Activated CD4-positive, CD25-positive, alpha-beta regulatory T cell treated with anti-CD3 and anti-CD28 coated beads, Interleukin-2, amount 50 U/mL, for 72 hours (primary cell): Measurements from ENCODE around the gene DUSP5.
"Not testable (repeated sequence)": the region's sequence is repeated elsewhere in the genome, so short reads cannot be mapped to it uniquely, and the experiment has no call there.

Source experiments
- DNase-seq: peaks from one replicate; pipeline ENCODE4 v3.0.0; 2021

Gene DUSP5

GRCh38 chr10:110523736-110524135 is 26.0 kb downstream of the DUSP5 start:
- no peak for DNase-seq

DNA sequence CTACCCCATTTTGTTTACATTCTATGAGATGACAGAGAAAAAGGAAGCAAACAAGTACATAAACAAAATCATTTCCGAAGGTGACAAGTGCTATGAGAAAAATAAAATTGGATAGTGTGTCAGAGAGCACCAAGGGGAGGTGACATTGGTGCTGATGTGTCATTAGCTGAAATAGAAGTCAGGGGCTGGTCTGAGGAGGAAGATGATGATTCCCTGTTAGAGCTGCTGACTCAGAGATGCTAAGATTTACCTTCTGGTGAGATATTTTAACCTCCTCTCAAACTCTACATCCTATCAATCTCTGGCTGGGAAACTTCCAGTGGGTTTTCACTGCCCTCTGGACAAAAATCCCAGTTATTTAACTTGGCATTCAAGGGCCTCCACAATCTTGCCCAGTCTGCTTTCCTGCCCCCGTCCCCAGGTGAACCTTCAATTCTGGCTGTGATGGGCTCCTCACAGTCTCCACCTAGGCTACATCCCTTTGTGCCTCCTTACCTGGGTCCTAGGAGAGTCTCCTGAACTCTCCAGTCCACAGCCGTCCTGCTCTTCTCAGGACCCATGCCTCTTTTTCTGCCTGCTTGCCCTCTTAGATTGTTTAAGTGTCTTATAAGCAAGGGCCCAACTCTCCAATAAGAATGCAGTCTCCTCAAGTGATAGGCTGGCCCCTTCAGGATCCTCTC is 26.6 kb downstream of the DUSP5 start:
- DNase-seq: peak; percentile 17

DNA sequence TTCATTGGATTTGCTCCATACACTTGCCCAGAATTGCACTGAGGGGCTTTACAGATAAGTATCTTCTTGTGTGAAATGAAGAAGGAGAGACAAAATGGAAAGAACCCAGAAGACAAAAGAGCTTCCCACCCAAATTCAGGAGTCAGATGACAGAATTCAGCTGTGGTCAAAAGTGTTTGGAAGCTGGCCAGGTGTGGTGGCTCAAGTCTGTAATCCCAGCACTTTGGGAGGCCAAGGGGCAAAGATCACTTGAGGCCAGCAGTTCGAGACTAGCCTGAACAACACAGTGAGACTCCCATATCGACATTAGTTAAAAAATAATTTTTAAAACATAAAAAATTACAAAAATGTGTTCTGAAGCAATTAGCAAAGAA is 27.1 kb downstream of the DUSP5 start:
- DNase-seq: peak; percentile 8

DNA sequence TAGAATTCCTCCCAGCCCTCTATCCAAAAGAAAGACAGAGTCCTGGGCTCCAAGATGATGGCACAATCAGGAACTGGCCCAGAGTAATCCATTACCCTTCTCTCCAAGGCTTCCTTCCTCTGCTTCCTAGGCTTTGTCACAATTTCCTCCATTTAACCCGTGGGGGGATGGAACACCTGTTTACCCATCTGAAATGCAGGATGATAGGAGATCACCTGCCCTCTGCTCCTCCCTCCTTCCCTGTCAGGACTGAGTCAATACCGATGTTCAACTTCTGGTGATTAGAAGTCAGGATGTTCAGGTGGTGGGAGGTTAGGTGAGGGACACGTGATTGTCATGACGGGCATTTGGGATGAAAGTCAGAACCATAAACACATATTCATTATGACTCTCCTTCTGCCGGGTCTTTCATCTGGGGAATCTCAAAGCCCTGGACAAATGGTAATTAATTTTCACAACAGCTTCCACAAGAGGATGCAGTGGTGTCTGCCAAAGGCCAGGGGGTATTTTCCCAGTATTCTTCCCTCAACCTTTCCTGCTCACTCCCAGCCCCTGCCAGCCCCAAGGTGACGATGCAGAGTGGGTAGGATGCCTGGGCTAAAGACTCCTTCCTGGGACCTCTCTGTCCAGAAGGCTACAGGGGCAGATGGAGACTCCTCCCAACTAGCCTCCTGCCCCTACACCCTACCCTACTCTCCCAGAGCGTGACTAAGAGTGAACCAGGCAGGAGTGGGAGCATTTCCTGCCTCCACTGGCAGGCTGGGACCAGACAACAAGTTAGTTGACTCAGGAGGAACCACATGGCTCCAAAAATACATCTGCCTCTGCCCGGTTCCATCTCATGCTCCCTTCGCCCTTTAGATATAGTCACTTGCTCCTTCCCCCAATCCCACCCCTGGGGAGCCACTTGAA is 27.9 kb downstream of the DUSP5 start:
- DNase-seq: peak; percentile 21

GRCh38 chr10:110527731-110528171 is 30.0 kb downstream of the DUSP5 start:
- peak; percentile 21 for DNase-seq

DNA sequence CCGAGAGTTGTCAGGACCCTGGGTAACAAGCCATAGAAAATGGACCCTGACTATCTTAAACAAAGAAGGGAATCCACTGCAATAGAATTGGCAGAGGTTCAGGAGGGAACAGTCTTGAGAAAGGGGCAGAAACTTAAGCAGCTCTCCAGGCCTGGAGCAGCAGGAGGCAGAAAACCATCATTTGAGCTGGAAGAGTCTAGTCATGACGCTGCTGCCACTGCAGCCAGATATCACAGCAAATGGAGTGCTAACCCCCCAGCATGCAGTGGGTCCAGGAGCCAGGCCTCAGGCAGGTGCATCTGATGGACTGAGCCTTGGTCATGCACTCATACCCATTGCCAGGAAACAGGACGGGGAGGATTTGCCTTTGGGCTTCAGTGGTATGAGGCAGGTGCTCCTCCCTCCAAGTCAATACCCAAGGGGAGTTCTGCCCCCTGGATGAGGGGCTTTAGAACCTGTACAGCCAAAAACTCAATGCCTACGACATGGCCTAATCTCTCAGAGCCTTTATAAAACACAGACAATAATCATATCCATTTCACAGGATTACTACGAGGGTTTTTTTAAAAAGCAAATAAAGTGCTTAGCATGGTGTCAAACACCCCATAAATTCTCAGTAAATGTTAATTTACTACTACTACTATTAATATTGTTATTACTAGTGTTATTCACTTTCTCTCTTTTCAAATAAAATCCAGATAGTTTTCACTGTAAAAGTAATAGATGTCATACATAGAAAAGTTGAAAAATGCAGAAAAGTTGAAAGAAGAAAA is 30.7 kb downstream of the DUSP5 start:
- peak; percentile 29 for DNase-seq

- DNase-seq: peak; percentile 30
Observed at GRCh38 chr10:110528997-110529524, 31.4 kb downstream of the DUSP5 start.

DNA sequence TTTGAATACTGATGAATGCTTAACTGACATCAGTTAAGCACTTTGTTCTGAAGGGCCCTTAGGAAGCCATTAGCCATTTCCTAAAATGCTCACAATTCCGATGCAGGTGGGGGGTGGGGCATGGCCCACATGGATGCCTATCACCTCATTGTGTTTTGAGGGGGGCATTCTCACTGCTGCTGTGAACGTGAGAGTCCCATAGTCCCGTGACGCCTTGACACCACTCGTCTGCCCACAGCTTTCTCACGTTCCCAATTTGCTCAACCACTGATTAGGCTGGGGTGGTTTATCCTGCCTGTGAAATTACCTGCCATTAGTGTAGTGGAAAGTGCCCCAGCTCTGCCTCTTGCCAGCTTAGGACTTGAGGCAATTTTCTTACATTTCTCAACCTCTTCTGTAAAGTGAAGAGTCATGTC is 31.9 kb downstream of the DUSP5 start:
- DNase-seq: peak; percentile 13

DNA sequence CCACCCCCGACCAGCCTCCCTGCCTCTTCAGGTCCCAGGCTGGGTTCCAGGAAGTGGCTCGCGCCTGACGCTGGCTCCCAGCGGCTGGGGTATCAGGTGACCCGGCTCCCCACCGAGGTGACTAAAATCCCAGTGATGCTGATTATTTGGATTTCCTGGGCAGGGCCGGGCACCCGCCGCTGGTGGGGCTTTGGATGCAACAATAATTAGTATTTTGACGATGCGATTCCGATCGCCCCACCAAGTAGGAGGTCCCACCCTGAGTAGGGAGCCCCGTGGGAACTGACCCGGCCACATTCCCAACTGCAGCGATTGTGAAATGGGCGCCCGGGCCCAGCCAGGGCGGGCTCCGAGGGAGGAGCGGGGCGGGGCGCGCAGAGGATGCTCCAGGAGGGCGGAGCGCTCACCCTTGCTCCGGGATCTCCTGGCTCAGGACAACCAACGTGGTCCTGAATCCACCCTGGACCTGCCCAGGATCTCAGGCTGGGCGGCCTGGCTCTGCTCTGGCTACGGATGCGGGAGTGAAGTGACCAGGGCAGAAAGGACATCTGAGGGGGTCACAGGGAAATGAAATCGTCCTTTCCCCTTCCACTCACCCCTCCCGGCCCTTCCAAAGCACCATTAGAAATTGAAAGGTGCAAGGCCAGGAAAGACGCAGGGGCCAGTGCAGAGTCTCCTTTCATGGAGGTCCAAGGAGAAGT is 32.6 kb downstream of the DUSP5 start:
- DNase-seq: peak; percentile 28

DNA sequence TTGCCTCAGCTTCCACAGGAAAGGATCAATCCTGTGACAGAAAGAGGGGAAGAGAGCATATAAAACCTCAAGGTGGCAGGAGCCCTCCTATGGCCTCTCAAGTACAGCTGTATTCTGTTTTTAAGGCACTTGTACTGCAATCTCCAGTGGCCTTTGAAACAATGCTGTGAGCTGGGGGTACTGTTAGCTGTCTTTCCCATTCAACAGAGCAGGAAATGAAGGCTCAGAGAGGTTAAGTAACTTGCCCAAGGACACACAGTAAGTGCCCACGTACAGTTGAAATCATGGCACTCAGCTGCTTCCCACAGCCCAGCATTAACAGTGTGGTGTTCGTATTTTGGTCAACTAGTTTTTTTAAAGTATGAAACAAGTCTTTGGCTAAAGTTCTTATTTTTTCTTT is 34.0 kb downstream of the DUSP5 start:
- DNase-seq: no peak

- not testable (repeated sequence) for DNase-seq
Observed at GRCh38 chr10:110532628-110533027, 34.9 kb downstream of the DUSP5 start.

- no peak for DNase-seq
Observed at GRCh38 chr10:110533149-110533548, 35.4 kb downstream of the DUSP5 start.

DNA sequence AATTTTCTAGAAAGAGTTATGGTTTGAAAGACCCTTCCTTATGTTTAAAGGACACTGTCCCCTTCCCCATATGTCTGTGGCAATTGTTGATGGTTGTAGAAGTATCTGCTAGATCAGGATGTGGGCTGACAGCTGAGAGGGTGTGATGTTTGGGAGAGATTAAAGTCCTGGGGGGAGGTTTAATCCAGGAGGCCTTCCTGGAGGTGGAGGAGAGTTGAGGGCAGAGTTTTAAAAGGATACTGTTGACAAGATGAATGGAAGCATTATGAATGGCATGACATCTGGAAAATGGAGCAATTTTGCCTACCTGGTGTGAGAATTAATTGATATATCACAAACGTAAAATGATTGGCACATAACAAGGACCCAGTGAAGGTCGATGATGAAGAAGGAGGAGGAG is 36.9 kb downstream of the DUSP5 start:
- no peak for DNase-seq

- peak; percentile 50 for DNase-seq
Observed at GRCh38 chr10:110535958-110536891, 38.5 kb downstream of the DUSP5 start.

GRCh38 chr10:110539091-110539490 is 41.4 kb downstream of the DUSP5 start:
- DNase-seq: no peak

- DNase-seq: no peak
Observed at GRCh38 chr10:110540031-110540430, 42.3 kb downstream of the DUSP5 start.

- DNase-seq: no peak
Observed at GRCh38 chr10:110544958-110545537, 47.3 kb downstream of the DUSP5 start.

GRCh38 chr10:110546077-110546476 is 48.4 kb downstream of the DUSP5 start:
- no peak for DNase-seq

GRCh38 chr10:110546499-110547110 is 48.9 kb downstream of the DUSP5 start:
- no peak for DNase-seq

DNA sequence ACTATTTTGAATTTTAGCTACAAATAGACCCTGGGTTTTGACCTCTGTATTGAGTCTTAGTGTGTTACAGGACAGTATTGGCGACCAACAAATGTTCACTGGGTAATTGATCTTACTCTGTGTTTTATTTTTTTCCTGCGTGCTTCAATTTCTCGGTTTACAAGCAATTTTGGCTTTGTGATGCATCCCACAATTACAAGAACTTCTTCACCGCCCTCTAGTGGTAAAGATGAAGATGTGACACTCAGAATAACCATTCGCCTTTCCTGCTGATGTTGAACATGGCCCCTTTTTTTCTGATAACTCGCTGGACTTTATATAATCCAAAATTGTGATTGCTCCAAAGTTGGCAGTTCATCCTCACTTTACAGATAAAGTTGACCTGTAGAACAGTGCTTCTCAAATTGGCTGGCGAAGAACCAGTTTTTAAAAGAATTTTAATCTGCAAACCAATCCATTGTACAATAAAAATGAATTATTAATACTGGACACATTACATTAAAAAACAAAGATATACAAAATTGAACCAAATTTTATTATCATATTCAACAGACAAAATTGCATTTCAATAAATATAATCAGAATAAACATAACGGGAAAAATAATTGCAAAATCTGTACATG is 49.5 kb downstream of the DUSP5 start:
- DNase-seq: no peak
